OCI-LY7 (cell line): ENCODE data around the gene PROM2. TPM values are rescaled to one million over a fixed set of nuclear protein-coding genes. Genes with fewer than 3 reads are reported as not detected.
"Not testable (repeated sequence)": the region's sequence is repeated elsewhere in the genome, so short reads cannot be mapped to it uniquely, and the experiment has no call there.

Experiments used
- BruUV-seq: library from RNA; stranded (reverse); fragments of 400-500 nt; replicated peaks from 2 replicates; lab custom pipeline; 2021; lab: Mats Ljungman, UMichigan
- CTCF ChIA-PET: fragments of 300-600 bp; sonication (Branson Sonifier 250); formaldehyde crosslinking; loops from one replicate; lab custom pipeline; 2022; ENCODE audit warnings: antibody characterized with exemption; ENCODE audit not compliant: unreplicated experiment; lab: Charles Lee
- POLR2A ChIA-PET: fragments of 300-600 bp; sonication (Branson Sonifier 250); formaldehyde crosslinking; loops from one replicate; lab custom pipeline; 2022; ENCODE audit warnings: antibody characterized with exemption; lab: Charles Lee
- DNase-seq: peaks from one replicate; pipeline ENCODE4 v3.0.0-alpha.2; 2015; ENCODE audit warnings: low spot score
- H2AFZ ChIP-seq: fragments of 200-600 bp; sonication (generic), shearing (Covaris generic); 2 replicates; pipeline ENCODE4 v1.6.1; 2014; ENCODE audit warnings: mild to moderate bottlenecking, antibody characterized with exemption, low read length, moderate library complexity
- H3K27ac ChIP-seq: fragments of 200-600 bp; sonication (generic); 2 replicates; pipeline ENCODE4 v1.5.1; 2014; ENCODE audit warnings: mixed run types, low read depth, mild to moderate bottlenecking, moderate library complexity, low read length, inconsistent platforms; ENCODE audit not compliant: poor library complexity, severe bottlenecking
- H3K36me3 ChIP-seq: fragments of 200-600 bp; sonication (generic); 2 replicates; pipeline ENCODE4 v1.6.1; 2014; ENCODE audit warnings: mild to moderate bottlenecking, antibody characterized with exemption, low read length, moderate library complexity, mixed read lengths; ENCODE audit not compliant: insufficient read depth
- H3K4me1 ChIP-seq: fragments of 200-600 bp; sonication (generic); 2 replicates; pipeline ENCODE4 v1.5.1; 2014; ENCODE audit warnings: mild to moderate bottlenecking, low read length; ENCODE audit not compliant: insufficient read depth, poor library complexity, severe bottlenecking
- H3K4me2 ChIP-seq: fragments of 200-600 bp; sonication (generic); 2 replicates; pipeline ENCODE4 v1.6.1; 2014; ENCODE audit warnings: mild to moderate bottlenecking, low read length
- H3K4me3 ChIP-seq: fragments of 200-600 bp; sonication (generic); 2 replicates; pipeline ENCODE4 v1.5.1; 2014; ENCODE audit warnings: mild to moderate bottlenecking, low read depth, low read length; ENCODE audit not compliant: poor library complexity, severe bottlenecking
- H3K79me2 ChIP-seq: fragments of 200-600 bp; sonication (generic); 2 replicates; pipeline ENCODE4 v1.6.1; 2016; ENCODE audit warnings: low read depth, mild to moderate bottlenecking, low read length, moderate library complexity, mixed read lengths; ENCODE audit not compliant: insufficient read depth
- H3K9me2 ChIP-seq: fragments of 200-600 bp; sonication (generic); 2 replicates; pipeline ENCODE4 v1.6.1; 2016; ENCODE audit warnings: mild to moderate bottlenecking, low read length, mixed read lengths; ENCODE audit not compliant: insufficient read depth
- H3K9me3 ChIP-seq: fragments of 200-600 bp; sonication (generic); 2 replicates; pipeline ENCODE4 v1.6.1; 2014; ENCODE audit warnings: mild to moderate bottlenecking, mixed run types, low read length, mixed read lengths
- H4K20me1 ChIP-seq: fragments of 200-600 bp; sonication (generic); 2 replicates; pipeline ENCODE4 v1.6.1; 2014; ENCODE audit warnings: mild to moderate bottlenecking, antibody characterized with exemption, low read length, moderate library complexity, mixed read lengths; ENCODE audit not compliant: insufficient read depth
- EZH2phosphoT487 ChIP-seq: fragments of 200-600 bp; sonication (generic); IDR thresholded peaks from 2 replicates; pipeline ENCODE4 v1.6.1; 2018; ENCODE audit warnings: low read depth, borderline replicate concordance, mild to moderate bottlenecking, mixed run types, antibody characterized with exemption, low read length, moderate library complexity, mixed read lengths
- intact Hi-C: fragments of 100-400 bp; cut with micrococcal nuclease; formaldehyde crosslinking; loops from one replicate; pipeline ENCODE4 v1.10.0; 2022; ENCODE audit not compliant: unreplicated experiment
- total RNA-seq, 2 experiments: library from RNA; depleted of rRNA in 1 of 2; stranded (reverse); fragments of >200 nt in 1 of 2; shearing (Covaris generic) in 1 of 2; gene quantifications; 2 replicates each; pipeline ENCODE4 v1.2.3, GENCODE V29; 2014 to 2022
- TF ChIP-seq, protein P1 (sequence below): fragments of 200-600 bp; sonication (generic); conservative IDR thresholded peaks from 2 replicates; pipeline ENCODE4 v1.5.1; 2014; ENCODE audit warnings: mild to moderate bottlenecking, antibody characterized with exemption, low read length, moderate library complexity, mixed read lengths

PROM2 gene
- total RNA-seq, 2 experiments from 2014 or later = 0.47 TPM; not detected in 1

DNA sequence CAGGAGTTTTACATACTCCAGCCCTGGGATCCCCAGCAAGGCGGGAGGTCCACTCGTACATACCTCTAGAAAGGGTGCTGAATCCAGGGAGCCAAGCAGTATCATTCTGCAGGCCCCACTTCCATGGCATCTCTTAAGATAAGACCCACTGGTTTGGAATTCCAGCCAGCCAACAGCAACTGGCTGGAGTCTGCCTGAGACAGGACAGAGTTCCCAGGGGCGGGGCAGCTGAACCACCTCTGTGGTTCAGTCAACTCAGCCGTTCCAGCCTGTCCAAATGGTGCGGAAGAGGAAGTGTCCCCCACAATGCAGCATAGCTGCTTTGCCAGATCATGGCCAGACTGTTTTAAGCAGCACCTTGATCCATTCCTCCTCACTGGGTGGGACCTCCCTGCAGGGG lies 33.7 kb upstream of the PROM2 start:
- no peak for DNase-seq
- ChIA-PET POLR2A (no interaction called here), CTCF (no interaction called here)

DNA sequence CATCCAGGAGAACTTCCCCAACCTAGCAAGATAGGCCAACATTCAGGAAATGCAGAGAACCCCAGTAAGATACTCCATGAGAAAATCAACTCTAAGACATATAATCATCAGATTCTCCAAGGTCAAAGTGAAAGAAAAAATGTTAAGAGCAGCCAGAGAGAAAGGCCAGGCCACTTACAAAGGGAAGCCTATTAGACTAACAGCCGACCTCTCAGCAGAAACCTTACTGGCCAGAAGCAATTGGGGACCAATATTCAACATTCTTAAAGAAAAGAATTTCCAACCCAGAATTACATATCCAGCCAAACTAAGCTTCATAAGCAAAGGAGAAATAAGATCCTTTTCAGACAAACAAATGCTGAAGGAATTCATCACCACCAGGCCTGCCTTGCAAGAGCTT lies 32.2 kb upstream of the PROM2 start:
- H3K79me2 ChIP-seq, POLR2A ChIA-PET, H3K9me3 ChIP-seq, DNase-seq, BruUV-seq, H4K20me1 ChIP-seq, H3K36me3 ChIP-seq, CTCF ChIA-PET, H2AFZ ChIP-seq, intact Hi-C loops, H3K4me1 ChIP-seq, H3K27ac ChIP-seq, H3K9me2 ChIP-seq, H3K4me2 ChIP-seq, H3K4me3 ChIP-seq: not testable (repeated sequence)

More for the DNA sequence above, 33.7 kb upstream of the PROM2 start:
- no peak overlapping the region for H3K4me2 ChIP-seq
- H3K9me2 ChIP-seq = no peaks in the 10 kb centered on the region
- no peaks in the 10 kb centered on the region for H3K79me2 ChIP-seq
- no peaks in the 10 kb centered on the region for H3K36me3 ChIP-seq
- TF ChIP-seq, protein P1, sequence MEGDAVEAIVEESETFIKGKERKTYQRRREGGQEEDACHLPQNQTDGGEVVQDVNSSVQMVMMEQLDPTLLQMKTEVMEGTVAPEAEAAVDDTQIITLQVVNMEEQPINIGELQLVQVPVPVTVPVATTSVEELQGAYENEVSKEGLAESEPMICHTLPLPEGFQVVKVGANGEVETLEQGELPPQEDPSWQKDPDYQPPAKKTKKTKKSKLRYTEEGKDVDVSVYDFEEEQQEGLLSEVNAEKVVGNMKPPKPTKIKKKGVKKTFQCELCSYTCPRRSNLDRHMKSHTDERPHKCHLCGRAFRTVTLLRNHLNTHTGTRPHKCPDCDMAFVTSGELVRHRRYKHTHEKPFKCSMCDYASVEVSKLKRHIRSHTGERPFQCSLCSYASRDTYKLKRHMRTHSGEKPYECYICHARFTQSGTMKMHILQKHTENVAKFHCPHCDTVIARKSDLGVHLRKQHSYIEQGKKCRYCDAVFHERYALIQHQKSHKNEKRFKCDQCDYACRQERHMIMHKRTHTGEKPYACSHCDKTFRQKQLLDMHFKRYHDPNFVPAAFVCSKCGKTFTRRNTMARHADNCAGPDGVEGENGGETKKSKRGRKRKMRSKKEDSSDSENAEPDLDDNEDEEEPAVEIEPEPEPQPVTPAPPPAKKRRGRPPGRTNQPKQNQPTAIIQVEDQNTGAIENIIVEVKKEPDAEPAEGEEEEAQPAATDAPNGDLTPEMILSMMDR = no peak
- no peak for TF ChIP-seq EZH2phosphoT487
- no peaks in the 10 kb centered on the region for H3K9me3 ChIP-seq
- H3K4me1 ChIP-seq = no peaks in the 10 kb centered on the region
- H3K4me3 ChIP-seq = no peak overlapping the region
- H3K27ac ChIP-seq = no peak overlapping the region
- BruUV-seq = no TSS peak
- intact Hi-C loops = no loop called here
- no peak overlapping the region for H2AFZ ChIP-seq
- no peaks in the 10 kb centered on the region for H4K20me1 ChIP-seq

DNA sequence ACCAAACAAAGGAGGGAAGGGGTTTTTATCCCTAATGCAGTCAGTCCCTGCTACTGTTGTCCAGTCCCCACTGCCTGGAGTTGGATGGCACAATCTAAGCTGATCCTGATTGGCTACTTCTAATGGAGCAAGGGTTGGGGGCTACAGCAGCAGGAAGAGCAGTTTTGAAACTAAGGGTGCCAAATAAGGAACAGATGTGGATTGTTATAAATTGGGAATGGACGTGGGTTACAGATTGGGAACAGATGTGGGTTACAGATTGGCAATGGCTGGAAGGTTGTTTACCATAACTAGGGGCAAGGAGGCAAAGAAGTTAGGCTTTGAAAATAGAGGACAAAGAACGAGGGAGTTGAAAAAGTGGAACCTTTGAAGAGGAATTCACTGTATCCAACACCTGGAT lies 16.0 kb upstream of the PROM2 start:
- H3K36me3 ChIP-seq = no peaks in the 10 kb centered on the region
- TF ChIP-seq, protein P1 = no peak
- TF ChIP-seq EZH2phosphoT487 = no peak

More for the DNA sequence above, 16.0 kb upstream of the PROM2 start:
- H3K27ac ChIP-seq = no peak overlapping the region
- POLR2A ChIA-PET = no interaction called here
- no peaks in the 10 kb centered on the region for H4K20me1 ChIP-seq
- no peak overlapping the region for H3K4me3 ChIP-seq
- intact Hi-C loops = no loop called here
- H3K79me2 ChIP-seq = no peaks in the 10 kb centered on the region
- no peaks in the 10 kb centered on the region for H3K9me2 ChIP-seq
- BruUV-seq = no TSS peak
- no peaks in the 10 kb centered on the region for H3K9me3 ChIP-seq
- no peak overlapping the region for H3K4me2 ChIP-seq
- DNase-seq = no peak
- CTCF ChIA-PET = no interaction called here
- H3K4me1 ChIP-seq = no peaks in the 10 kb centered on the region
- no peak overlapping the region for H2AFZ ChIP-seq
